ENCODE measurements around the gene IZUMO1R.
"Not testable (repeated sequence)": the region's sequence is repeated elsewhere in the genome, so short reads cannot be mapped to it uniquely, and the experiment has no call there.

Gene IZUMO1R

DNA sequence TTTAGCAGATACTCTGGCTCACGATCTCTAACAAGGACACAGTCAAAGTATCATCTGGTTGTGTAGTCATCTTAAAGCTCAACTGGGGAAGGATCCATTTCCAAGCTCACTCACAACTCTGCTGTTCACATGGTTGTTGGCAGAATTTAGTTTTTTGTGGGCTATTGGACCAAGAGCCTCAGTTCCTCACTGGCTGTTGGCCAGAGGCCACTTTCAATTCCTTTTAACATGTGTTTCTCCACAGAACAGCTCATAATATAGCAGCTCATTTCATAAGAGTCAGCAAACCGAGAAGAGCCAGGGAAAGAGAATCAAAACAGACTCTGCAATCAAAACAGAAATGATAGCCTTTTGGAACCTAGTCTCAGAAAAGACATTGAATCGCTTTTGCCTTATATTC, 22.6 kb downstream of the IZUMO1R start:
- no peak for DNase-seq

DNA sequence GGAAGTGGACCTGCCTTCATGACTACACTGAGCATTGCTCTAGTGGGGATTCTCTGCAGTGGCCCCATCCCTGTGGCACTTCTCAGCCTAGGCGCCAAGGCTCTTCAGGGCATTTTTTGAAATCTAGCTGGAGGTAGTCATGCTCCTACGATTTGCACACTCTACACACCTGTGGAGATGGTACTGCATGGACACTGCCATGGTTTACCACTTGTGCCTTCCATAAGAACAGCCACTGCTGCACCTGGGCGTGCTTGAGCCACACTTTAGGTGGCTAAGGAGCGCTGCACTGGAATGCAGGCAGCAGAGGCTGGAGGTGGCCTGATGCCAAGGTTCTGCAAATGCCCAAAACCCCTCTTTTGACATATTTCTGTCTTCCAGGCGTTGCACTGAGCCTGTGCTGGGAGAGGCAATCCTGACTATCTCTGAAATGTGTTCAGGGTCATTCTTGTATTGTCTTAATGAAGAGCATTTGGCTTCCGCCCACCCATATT, 24.3 kb downstream of the IZUMO1R start:
- DNase-seq: no peak

DNA sequence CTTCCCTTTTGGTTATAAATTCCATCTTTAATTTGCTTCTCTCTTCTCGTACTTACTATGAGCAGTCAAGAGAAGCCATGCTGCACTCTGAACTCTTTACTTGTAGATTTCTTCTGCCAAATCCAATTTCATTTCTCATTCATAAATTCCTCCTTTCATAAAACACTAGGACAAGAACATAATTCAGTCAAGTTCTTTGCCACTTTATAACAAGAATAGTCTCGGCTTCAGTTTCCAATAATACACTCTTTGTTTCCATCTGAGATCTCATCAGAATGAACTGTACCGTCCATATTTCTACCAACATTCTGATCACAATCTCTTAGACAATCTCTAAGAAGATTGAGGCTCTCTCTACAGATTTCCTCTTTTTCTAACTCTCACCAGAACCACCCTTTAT, 25.1 kb downstream of the IZUMO1R start:
- no peak for DNase-seq

DNA sequence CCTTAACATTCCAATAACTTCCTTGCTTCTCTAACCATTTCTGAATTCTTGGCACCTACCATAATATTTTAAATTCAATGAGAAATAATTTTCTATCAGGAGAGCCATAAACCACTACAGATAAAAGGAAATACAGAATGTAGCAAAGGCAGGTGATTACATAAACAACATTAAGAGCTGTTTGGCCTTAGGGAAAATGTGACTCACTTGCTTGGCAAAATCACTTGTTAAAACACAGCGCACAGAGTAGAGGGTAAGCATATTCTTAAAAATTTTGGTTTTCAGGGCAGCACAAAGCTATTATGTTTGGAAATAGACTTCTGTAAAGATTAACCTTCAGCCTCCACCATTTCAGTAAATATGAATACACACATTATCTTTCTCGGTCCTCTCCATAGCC, 26.4 kb downstream of the IZUMO1R start:
- no peak for DNase-seq

- DNase-seq: no peak
These were observed 28.4 kb downstream of the IZUMO1R start for GRCh38 chr11:94332814-94333213.

DNA sequence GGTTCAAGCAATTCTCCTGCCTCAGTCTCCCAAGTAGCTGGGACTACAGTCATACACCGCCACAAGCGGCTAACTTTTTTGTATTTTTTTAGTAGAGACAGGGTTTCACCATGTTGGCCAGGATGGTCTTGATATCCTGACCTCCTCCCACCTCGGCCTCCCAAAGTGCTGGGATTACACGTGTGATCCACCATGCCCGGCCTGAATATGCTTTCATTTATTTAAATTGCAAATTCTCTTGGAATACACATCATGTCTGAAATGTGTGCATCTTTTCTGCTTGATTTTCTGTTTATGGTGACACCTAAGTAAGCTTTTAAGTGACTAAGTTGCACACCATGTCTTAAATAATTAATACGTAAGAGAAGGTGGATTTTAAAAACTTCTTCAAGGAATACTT, 31.7 kb downstream of the IZUMO1R start:
- no peak for DNase-seq

DNA sequence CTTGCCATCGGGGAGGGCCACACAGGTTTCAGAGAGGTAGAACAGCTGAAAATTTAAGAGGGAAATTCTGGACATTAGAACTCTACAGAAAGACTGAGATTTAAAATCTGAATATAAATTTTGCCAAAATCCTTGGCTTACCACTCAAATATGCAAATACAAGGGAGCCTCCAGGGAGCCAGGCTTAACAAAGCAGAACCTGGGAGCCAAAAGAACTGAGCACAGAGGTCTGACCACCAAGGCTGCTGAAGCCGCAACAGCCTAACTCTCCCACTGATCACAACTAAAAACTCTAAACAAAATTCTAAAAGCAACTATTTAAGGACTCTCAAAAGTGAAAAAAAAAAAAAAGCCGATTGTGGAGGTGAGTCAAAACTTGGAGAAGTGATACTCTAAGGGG, 34.3 kb downstream of the IZUMO1R start:
- DNase-seq: no peak

DNA sequence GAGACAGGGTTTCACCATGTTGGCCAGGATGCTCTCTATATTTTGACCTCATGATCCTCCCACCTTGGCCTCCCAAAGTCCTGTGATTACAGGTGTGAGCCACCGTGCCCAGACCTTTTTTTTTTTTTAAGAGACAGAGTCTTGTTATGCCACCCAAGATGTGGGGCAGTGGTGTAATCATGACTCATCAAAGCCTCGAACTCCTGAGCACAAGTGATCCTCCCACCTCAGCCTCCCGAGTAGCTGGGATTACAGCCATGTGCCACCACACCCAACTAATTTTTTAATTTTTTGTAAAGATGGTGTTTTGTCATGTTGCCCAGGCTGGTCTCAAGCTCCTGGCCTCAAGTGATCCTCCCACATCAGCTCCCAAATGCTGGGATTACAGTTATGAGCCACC, 37.9 kb downstream of the IZUMO1R start:
- no peak for DNase-seq

DNA sequence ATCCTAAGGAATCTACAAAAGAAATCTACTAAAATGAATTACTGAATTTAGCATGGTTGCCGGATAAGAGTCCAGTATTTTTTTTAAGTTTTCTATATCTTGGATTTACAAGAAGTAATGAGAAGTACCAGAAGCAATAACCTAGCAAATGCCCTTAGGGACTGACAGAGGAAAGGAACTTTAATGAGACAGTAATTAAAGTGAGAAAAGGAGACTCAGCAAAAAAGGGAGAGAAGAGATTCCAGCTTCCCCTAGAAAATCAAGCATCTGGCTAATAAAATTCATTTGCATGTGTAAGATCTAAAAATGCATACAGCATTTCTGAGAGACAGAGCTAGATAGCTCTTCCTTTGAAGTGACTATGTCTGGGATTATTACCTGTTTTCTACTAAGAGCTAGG, 39.1 kb downstream of the IZUMO1R start:
- no peak for DNase-seq

GRCh38 chr11:94346311-94346710, 41.9 kb downstream of the IZUMO1R start:
- not testable (repeated sequence) for DNase-seq

DNA sequence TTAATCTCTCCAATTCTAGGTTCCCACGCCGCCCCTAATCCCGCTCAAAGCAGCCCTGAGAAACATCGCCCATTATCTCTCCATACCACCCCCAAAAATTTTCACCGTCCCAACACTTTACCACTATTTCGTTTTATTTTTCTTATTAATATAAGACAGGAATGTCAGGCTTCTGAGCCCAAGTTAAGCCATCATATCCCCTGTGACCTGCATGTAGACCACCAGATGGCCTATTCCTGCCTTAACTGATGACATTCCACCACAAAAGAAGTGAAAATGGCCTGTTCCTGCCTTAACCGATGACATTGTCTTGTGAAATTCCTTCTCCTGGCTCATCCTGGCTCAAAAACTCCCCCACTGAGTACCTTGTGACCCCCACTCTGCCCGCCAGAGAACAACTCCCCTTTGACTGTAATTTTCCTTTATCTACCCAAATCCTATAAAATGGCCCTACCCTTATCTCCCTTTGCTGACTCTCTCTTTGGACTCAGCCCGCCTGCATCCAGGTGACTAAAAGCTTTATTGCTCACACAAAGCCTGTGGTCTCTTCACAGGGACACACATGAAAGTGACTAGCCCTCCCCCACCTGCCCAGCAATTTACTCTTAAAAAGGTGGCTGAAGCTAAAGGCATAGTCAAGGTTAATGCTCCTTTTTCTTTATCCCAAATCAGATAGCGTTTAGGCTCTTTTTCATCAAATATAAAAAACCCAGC, 46.6 kb downstream of the IZUMO1R start:
- not testable (repeated sequence) for DNase-seq
